ENCODE measurements around the gene ARHGEF3.

Gene ARHGEF3

DNA sequence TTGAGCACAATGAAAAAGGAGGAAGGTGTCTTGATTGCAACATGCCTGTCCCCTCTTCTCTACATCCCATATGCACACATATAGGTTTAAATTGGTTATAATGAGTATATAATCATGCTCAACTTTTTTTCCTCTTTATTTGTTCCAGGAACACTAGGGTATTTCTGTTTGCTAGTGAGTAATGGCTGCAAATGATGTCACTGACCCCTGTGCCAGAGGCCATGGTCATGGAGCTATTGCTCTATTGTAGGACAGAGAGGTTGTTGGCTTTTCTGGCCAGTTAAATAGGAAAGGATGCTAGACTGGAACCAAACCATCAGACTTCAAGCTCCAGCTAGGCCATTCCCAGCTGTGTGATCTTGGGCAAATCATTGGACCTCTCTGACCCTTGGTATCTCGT is 9.6 kb downstream of the ARHGEF3 start:
- no peak for DNase-seq

DNA sequence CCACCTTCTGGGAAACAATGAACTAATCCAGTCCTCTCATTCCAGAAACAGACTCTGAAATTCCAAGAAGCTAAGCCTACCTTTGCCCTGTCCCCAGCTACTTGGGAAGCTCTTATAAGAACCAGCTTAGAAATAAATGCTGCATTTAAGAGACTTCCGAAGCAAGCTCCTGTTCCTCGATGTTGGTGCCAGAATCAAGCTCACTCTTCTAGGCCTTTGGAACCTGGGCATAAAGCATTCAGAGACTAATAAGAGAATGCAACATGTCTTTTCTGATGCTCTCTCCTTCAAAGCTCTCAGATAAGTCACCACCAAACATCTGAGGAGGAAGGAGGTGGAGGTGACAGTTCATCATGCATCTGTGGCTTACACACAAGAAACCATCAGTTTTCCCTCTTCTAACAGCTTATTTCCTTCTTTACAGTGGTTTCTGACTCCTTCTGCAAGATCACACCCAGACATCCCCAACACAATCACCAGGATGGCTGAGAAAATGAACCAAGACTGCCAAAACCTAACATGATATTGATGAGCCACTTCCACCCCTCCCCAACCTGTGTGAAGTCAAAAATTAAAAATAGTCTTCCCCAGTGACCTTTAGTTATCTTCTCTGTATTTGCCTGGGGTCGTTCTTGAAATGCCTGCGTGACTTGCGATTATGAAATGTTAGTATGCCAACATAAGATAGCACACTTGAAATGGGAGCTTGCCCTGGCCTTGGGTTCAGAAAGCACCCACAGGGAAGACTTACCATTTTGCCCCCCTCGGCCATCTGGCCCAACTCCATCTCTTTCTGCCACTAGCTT is 11.5 kb downstream of the ARHGEF3 start:
- DNase-seq = no peak

DNA sequence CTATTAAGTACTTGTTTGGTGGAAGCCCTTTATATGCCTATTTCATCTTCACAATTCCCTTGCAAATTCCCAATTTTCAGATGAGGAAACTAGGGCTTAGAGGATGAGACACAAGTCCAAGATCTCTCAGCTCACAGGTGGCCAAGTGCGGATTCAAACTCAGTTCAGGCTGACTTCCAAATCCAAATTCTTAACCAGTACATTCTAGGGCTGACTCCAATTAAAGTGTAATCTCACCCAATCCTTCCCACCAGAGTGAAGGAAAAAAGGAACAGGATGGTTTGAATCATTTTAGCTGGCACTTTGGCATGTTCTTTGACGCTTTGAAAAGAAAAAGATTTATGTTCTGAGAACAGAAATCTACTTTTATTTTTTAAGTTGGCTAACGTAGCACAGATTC is 12.7 kb downstream of the ARHGEF3 start:
- DNase-seq = no peak

DNA sequence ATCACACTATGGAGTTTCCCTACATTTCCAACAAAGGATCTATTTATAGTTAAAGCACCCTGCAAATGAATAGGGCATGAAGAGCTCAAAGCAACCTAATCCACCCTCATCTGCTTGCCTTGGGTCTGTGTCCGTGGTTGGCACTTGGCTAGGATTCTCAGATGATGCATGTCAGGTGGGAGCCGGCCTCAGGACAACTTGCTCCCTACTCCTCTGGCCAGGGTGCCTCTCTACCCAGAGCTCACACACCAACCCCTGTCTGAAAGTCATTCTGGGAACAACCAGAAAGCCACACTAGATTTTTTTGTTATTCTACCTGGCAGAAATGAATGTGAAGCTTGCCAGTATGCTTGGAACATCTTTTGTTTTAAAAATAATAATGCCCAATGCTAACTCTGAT is 13.2 kb downstream of the ARHGEF3 start:
- DNase-seq = no peak

DNA sequence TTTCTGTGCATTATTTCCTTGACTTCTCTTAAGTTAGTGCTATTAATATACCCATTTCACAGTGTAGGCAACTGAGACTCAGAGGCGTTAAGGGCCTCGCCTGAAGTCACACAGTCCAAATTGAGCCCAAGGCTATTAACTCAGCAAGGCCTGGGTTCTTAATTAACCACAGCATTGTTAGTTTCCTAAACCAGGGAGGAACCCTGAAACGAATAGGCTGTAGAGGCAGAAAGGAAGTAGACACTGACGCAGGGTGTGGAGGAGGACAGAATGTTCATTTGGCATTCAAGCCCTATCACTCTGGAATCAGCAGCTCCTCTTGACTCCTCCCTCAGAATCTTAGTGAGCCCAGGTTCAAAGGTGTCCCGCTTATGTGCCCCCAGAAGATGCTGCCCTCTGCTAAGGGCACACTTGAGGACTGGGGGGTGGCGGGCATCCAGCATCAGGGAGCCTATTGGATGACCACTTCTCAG is 13.9 kb downstream of the ARHGEF3 start:
- no peak for DNase-seq

DNA sequence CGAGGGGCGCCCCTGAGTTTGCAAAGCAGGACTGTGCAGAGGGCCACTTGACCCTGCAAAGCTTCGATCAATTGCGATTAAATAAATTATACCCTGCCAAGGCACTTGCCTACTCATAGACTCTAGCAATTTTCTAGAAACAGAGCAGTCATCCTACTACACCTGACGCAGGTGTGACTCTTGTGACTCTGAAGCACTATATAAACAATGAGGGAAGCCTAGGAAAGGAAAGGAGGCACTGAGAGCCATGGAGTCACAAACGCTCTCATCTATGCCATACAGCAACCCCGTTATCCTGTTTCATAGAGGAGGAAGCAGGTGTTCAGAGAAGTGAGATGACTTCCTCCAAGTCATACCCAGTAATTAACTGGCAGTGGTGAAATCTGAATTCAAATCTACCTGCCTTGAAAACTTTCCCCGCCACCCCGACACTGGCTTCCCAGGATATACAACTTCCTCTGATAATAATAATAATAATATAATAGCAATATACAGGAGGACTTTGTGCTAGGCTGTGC is 14.4 kb downstream of the ARHGEF3 start:
- no peak for DNase-seq

DNA sequence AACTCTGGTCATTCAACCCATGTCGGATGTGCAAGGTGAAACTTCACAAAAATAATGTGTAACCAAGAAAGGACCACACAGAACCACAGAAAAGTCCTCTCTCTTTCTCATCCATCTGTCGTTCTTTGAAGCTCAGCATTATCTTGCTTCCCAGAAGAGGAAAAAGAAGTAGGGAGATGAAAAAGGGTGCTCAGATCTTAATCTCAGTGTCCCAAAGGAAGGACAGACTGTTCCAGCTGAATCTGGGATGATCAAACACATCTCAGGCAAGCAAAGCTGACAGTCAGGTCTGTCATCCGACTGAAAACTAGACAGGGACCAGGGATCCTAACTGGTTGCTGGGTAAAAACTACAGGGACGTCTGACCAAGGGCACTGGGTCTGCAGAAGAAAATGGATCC is 16.2 kb downstream of the ARHGEF3 start:
- DNase-seq = no peak

DNA sequence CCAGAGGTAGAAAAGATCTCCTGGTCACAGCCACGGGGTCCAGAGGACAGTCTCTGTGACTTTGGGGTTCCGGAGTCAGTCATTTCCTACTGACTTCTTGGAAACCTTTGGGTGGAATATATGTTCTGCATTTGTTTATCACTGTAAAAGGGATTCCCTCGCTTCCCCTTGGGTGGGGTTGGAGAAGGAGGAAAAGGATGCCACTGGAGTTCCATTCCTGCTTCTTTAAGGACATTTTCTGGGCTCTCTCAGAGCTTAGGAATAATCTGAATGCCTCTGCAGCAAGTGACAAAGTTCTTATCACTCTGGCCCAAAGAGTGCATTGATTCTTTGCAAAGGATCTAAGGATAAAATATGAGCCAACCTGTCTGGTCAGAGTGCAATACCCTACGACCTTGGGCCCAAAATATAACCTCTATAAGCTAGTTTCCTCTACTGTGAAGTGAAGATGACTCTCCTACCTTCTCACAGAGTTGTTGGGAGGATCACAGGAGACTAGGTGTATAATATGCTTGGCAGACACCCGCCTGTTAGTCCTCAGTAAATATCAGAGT is 17.2 kb downstream of the ARHGEF3 start:
- DNase-seq = no peak

DNA sequence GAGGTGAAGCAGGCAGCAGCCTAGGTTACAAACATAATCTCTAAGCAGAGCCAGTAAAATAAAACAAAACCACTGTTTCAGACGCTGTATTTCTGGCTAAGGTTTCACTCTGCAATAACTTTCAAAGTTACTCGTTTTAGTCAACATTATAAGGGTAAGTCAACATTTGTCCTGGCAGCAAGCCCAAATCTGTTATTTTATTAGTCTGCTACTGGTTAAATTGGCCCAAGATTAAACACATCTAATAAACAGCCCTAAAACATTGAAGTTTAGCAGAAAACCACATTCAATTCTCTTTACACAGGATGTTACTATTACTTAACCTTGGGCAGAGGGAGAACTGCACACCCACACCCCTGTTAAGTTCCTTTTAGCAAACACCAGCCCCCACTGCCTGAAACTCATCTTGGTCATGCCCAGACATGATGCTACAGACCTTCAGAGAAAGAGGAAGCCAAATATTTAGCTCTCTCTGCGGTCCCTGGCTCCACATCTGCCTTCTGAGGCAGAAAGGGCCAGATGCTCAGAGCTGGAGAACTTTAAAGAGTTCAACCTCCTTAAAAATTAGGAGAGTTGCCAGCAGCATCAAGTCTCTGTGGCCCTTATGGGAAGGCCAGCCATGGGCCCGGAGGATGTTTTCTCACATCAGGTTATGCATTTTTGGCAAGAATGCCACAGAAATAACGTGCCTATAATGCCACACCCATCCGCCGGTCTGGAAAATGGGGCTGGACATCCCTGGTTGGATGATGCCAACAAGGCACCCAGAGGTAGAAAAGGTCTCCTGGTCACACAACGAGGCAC is 17.9 kb downstream of the ARHGEF3 start:
- no peak for DNase-seq

DNA sequence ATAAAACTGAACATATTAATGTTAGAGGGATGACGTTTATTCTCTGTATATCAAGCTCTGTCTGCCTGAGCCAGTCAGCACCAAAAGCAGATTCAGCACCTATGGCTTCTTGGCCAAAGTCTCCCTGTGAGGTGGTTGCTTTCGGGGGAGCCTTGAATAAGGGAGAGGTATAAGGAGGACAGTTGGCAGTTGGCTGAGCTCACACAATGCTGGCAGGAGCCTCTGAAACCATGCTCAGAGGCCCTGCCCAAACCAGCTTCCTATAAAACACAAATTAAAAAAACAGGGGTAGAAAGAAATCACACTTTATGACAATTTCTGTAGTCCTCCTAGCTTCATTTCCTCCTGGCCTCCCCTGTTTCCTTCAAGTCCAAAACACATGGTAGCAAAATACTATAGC is 18.8 kb downstream of the ARHGEF3 start:
- DNase-seq = no peak

DNA sequence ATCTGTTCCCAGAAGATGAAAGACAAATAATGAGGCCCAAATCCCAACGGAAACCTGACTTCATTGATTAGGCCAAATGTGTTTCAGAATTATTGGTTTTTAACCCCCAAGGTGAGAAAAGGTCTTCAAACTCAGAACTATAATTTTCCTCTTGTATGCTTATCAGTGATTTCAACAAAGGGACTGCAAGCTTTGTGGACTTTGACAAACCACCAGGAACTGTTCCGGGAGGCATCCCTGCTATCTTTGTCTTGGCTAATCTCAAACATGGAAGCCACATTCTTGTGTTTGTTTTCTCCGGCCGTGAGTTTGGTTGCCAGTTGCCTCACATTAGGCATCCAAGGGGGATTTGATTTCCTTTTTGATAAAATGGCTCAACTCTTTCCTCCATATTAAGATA is 19.5 kb downstream of the ARHGEF3 start:
- DNase-seq = no peak

DNA sequence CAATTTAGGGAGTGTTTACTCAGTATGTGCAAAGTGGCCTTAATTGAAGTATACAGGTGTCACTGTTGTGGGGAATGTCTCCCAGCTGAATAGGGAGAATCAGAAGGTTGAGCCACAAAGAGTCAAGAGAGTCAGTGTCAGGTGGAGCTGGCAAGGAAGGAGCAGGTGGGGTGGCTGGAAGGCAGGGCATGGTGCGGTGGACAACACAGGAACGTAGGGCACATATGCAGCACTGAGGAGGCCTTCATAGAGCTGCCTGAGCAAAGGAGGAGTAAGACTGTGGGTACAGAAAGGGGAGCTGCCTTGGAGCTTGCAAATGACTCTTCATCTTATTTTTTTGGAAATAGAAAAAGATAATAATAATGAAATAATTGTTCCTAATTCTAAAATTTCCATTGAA is 20.0 kb downstream of the ARHGEF3 start:
- no peak for DNase-seq

DNA sequence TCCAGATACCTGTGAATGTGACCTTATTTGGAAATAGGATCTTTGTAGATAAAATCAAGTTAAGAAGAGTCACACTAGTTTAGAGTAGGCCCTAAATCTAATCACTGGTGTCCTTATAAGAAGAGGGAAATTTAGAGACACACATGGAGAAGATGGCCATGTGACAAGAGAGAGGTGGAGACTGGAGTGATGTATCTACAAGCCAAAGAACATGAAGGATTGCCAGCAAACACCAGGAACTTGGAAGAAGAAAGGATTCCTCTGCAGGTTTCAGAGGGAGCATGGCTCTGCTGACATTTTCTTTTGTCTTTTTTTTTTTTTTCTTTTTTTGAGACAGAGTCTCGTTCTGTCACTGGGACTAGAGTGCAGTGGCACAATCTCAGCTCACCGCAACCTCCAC is 20.8 kb downstream of the ARHGEF3 start:
- DNase-seq = no peak

DNA sequence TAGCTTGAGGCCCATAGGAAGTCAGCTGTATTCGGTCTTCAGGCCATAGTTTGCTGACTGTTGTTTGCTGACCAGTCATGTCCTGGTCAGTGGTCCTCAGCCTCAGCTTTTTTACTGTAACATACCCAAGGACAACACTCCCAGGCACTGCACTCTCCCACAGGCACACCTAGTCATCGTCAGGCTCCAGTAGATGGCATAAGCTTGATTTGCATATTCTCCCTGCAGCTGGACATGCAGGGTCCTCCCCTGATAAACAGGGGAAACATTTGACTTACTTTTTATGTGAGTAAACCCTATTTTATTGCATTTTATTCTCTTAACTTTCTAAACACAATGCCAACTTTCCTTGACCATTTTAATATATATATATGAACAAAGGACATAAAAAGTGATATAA is 22.9 kb downstream of the ARHGEF3 start:
- DNase-seq = no peak

DNA sequence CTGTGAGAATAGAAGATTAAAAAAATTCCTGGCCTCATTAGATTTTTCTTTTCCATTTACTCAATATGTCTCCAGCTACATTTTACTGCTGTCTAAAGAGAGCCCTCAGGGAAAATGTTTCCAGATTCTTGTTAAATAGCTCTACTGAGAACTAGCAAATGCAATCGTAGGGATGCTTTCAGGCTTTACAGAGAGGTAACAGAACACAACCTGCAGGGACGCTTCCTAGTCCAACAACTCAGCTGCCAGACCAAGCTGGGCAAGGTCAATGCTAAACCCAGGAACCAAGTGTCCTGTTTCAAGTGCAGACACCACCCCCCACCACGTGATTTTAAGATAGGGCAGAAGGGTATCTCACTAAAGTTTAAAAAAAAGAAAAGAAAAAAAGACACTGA is 25.2 kb downstream of the ARHGEF3 start:
- DNase-seq = no peak

DNA sequence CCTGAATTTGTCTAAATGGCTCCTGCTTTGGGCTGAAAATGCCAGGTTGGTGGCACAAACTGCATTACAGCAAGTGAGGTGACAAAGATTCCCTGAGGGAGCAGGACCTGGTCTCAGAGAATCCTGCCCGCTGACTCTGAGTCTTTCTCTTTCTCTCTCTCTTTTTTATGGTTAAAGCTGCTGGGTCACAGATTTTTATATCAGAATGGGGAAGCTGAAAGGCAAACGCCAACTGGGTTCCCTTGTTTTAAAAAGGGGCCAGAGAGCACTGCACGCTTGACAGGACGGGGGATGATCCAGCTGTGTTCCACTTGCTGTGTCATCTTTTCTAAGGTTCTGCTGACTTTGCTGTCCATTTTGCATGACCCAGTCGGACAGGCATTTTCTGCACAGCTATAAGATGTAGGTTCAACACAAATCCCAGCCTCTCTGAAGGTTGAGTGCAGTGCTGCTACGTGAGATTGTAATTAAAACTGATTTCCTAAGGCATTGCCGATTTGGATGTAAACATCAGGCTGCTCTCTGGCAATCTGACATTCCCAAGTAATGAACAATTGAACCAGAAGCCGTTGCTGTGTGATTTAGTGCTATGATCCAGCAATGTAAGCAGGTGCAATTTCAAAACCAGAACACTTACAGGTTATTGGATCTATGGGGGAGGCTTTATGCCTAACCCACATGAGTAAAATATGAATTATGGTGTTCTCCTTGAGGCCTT is 25.8 kb downstream of the ARHGEF3 start:
- no peak for DNase-seq

DNA sequence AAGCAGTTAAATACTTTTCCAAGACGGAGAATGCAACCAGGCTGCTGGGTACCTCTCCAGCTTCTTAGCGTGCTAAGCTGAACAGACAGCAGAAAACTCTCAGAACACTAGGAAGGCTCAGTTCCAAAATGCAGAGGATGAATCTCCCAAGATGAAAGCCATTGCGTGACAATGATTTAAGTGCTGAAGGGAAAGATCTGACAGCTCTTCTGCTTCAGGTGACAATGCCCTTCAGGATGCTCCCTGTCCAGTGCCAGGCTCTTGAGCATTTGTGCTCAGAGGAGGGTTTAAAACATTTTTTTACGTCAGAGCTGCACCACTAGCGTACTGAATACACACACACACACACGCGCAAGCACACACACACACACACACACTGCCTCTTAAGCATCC is 26.3 kb downstream of the ARHGEF3 start:
- DNase-seq = no peak

DNA sequence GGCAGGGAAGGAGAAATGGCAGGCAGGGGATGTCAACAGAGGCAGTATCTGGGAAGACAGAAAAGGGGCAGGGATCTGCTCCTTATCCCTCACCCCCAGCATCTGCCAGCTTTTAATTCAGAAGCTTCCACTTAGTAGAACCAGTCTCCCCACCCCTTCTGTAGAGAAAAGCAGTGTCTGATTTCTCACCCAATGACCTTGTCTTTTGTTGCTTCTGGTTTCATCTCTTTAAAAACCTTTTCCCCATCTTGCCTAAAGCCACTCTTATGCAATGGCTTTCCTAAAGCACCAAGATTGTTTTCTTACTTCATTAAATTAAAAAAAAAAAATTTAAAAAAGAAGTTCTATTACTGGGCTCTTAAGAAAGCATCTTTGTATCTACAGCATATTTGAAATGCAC is 27.8 kb downstream of the ARHGEF3 start:
- no peak for DNase-seq

DNA sequence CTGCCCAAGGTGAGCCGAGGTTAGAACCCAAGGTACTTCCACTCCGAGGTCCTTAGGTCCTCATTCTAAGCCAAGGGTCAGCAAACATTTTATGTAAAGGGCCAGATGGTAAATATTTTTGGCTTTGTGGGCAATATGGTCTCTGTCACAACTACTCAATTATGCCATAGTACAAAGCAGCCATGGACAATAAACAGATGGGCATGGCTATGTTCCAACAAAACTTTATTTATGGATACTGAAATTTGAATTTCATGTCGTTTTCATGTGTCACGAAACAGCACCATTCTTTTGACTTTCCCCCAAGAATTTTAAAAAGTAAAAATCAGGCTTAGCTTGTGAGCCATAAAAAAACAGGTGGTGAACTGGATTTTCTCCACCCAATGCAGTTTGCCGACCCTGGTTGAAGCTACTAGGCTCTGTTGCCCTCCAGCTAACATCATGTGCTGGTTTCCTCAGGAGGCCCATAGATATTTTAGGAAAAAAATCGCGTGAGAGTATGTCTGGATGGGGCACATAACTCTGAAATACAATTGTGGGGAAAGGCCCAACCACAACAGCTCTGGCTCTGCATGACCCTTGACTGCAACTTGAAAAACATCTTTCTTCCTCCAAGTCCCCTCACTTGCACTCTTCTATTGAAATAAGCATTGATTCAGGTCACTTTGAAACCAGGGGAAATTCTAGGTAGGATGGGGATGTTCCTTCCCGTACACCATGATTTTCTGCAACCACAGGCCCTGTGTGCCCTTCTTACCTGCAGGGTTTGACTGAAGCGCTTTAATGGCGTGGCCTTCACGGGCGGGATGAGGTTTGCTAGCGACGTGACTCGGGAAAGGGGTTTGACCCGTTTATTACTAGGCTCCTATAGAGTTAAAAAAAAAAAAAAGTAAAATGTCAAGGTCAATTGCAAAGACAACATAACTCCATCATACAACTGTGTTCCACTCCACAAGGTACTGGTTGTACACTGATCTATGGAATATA is 28.5 kb downstream of the ARHGEF3 start:
- no peak for DNase-seq

DNA sequence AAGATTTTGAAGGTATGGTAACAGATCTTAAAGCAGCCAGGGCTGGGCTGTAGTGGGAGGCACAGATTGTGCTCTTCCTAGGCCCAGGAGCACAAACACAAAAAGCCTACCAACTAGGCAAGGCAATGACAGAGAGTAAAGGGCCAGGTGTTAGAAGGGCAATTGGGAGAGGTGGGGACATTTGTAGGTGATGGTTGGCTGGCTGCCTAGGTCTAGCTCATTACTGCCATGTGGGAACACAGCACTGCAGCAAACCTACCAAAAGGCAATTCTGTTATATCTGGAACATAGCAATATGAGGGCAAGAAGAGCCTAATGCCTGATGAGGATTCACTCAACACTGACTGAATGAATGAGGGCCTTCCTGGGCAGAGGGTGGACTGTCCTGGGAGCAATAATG is 30.4 kb downstream of the ARHGEF3 start:
- no peak for DNase-seq

DNA sequence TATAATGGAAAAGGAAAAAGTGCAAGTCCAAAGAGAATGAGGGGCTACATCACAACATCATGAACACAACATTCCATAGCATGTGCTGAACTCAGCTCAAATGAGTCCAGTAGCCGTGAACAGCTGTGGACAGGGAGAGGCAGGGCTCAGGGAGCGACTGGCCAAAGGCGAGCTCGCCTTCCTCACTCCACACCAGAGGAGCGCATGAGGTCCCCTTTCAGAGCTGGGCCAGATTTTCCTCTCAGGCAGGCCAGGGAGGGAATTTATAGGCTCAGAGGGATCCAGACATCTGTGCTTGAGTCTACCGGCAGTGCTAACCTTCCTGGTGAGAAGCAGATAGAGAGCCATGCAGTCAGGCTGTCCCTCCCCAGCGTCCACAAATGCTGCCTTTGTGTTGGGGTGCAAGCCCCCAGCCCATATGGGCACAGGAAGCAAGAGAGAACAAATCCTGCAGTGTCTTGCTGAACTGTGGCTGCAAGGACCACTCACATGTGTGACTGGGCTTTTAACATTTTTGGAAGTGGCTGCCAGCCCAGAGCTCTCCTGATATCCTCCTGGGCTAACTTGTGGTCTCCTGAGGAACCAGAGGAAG is 32.5 kb downstream of the ARHGEF3 start:
- no peak for DNase-seq

All from SW 1271 (cell line).